DMS 273 (cell line): ENCODE results near the gene MLEC.
A peak's percentile ranks its signal among the peaks of the same experiment; 100 is the strongest.

Source experiments
- DNase-seq: peaks from one replicate; lab custom pipeline; 2025; ENCODE audit not compliant: unreplicated experiment; lab: John Stamatoyannopoulos, UW

MLEC gene

GRCh38 chr12:120686690-120687577 is at the start of gene MLEC:
Gene MLEC (plus strand): TSS chr12:120687149. CDS start chr12:120687297, 148 bp downstream.
- DNase-seq, result peak; percentile 98

GRCh38 chr12:120639771-120640721 is 46.9 kb upstream of the MLEC start, which contains the start of gene CABP1:
Gene CABP1 (plus strand): TSS chr12:120640626. CDS start chr12:120640686, 60 bp downstream.
- DNase-seq, result peak; percentile 73

GRCh38 chr12:120640861-120641833 is 45.8 kb upstream of the MLEC start:
- DNase-seq, result peak; percentile 48

- no peak for DNase-seq
These were observed 44.8 kb upstream of the MLEC start for GRCh38 chr12:120642121-120642520.

GRCh38 chr12:120642826-120643225 is 44.1 kb upstream of the MLEC start:
- no peak for DNase-seq

- no peak for DNase-seq
These were observed 43.4 kb upstream of the MLEC start for GRCh38 chr12:120643574-120643973.

- no peak for DNase-seq
These were observed 40.9 kb upstream of the MLEC start for GRCh38 chr12:120646044-120646443.

- no peak for DNase-seq
These were observed 39.6 kb upstream of the MLEC start for GRCh38 chr12:120647375-120647755.

GRCh38 chr12:120649442-120650232 is 37.3 kb upstream of the MLEC start:
- DNase-seq, result peak; percentile 16

GRCh38 chr12:120650233-120650690 is 36.7 kb upstream of the MLEC start:
- no peak for DNase-seq

GRCh38 chr12:120651821-120652220 is 35.1 kb upstream of the MLEC start:
- DNase-seq, result no peak

GRCh38 chr12:120652656-120653435 is 34.1 kb upstream of the MLEC start:
- no peak for DNase-seq

GRCh38 chr12:120653611-120654010 is 33.3 kb upstream of the MLEC start:
- no peak for DNase-seq

GRCh38 chr12:120654656-120655055 is 32.3 kb upstream of the MLEC start:
- no peak for DNase-seq

GRCh38 chr12:120656008-120656407 is 30.9 kb upstream of the MLEC start:
- no peak for DNase-seq

- no peak for DNase-seq
These were observed 28.4 kb upstream of the MLEC start for GRCh38 chr12:120658286-120659150.

- no peak for DNase-seq
These were observed 27.8 kb upstream of the MLEC start for GRCh38 chr12:120659151-120659525.

- DNase-seq, result no peak
These were observed 25.5 kb upstream of the MLEC start for GRCh38 chr12:120661432-120661831.
